ENCODE results near the gene HMCN1. TPM values are rescaled to one million over a fixed set of nuclear protein-coding genes. Genes with fewer than 3 reads are reported as not detected.

Gene HMCN1
- total and polyA plus RNA-seq, 4 donors, result 1.5 to 6.8 (median 3.5) TPM

DNA sequence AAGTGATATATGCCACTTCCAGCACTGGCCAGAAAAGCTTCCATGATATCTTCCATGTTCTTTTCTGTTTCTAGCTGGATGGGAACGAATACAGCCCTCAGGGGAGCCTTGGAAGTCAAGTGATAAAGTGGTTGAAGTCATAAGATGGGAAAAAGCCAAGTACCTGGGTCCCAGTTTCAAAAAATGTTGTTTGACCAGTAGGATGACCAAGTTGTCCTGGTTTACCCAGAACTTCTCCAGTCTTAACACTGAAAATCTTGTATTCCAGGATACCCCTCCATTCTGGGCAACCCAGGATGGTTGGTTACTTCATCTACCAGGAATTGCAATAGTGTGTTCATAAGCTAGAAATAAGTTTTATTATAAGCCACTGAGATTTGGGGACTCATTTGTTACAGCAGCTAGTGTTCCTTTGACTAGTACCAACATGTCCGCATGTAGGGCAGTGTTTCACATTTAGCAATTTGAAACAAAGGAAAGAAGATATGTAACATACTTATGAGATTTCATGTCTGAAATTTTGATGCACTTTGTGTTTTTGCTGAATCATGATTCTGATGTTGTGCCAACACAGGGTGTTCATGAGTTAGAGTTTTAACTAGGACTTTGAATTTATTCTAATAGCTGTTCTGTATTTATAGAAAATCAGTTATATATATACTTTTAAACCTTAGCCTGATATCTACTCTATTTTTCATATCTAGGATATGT lies 500.9 kb downstream of the HMCN1 start:
- Histone ChIP-seq H3K27ac (ENCODE audit: low read depth in 1 of 2, low read length in 2 of 2) (no peak overlapping the region), H3K27me3 (ENCODE audit: control insufficient read depth in 4 of 4, insufficient read depth in 4 of 4, low read length in 3 of 4) (no peaks in the 10 kb centered on the region), H3K9ac (ENCODE audit: low read depth in 1 of 2, low read length in 2 of 2) (no peak overlapping the region), H3K9me3 (ENCODE audit: control insufficient read depth in 4 of 4, low read length in 3 of 4) (no peaks in the 10 kb centered on the region), H3K4me3 (ENCODE audit: low read depth in 1 of 3, low read length in 3 of 3) (no peak overlapping the region), H3K4me1 (ENCODE audit: control insufficient read depth in 4 of 4, insufficient read depth in 4 of 4, low read length in 3 of 4) (no peaks in the 10 kb centered on the region), H3K36me3 (ENCODE audit: control insufficient read depth in 4 of 4, insufficient read depth in 3 of 4, low read depth in 1 of 4, low read length in 3 of 4) (no peaks in the 10 kb centered on the region)
- TF ChIP-seq RAD21 (IDR thresholded peaks at IDR 0.05), result no peak
- no peak for TF ChIP-seq HNF4A (conservative IDR thresholded peaks at IDR 0.05)
- TF ChIP-seq RXRA (IDR thresholded peaks at IDR 0.05), result no peak
- no peak for TF ChIP-seq YY1 (IDR thresholded peaks at IDR 0.05)
- TF ChIP-seq JUND (IDR thresholded peaks at IDR 0.05), result no peak
- TF ChIP-seq CTCF (IDR thresholded peaks at IDR 0.05; ENCODE audit: low read depth, low read length, missing input control), result no peak
- TF ChIP-seq EGR1 (IDR thresholded peaks at IDR 0.05; ENCODE audit: low read depth in 2 of 2), result no peak
- TF ChIP-seq, protein P1, sequence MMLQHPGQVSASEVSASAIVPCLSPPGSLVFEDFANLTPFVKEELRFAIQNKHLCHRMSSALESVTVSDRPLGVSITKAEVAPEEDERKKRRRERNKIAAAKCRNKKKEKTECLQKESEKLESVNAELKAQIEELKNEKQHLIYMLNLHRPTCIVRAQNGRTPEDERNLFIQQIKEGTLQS (IDR thresholded peaks at IDR 0.05), result no peak
- no peak for TF ChIP-seq HNF4G (IDR thresholded peaks at IDR 0.05)
- WGBS, result 56% methylated on average over 2 of the region's 2 CpGs
- no peak for DNase-seq (ENCODE audit: low spot score)

DNA sequence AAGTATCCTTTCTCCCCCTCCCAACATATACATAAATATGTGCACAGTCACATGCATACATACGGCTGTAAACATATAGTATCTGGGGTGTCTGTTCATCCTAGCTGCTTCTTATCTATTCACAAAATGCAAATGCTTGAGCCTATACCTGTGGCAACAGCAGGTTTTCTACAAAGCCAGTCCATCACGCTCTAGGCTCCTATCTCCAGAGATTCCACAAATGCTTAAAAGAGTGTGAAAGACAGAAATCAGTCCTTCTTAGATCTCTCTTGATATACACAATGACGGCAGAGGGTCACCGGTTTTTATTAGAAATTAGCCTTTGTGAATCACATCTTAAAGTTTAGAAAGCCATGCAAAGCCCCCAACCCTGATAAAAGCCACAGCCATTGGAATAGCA lies 501.5 kb downstream of the HMCN1 start:
- no peak overlapping the region for H3K27ac ChIP-seq (ENCODE audit: low read depth in 1 of 2, low read length in 2 of 2)
- no peak overlapping the region for H3K9ac ChIP-seq (ENCODE audit: low read depth in 1 of 2, low read length in 2 of 2)
- TF ChIP-seq SP1 (IDR thresholded peaks at IDR 0.05), result no peak
- no peak for TF ChIP-seq CTCF (IDR thresholded peaks at IDR 0.05; ENCODE audit: low read depth, low read length, missing input control)
- no peak for TF ChIP-seq EGR1 (IDR thresholded peaks at IDR 0.05; ENCODE audit: low read depth in 2 of 2)
- TF ChIP-seq JUND (IDR thresholded peaks at IDR 0.05), result no peak
- no peak for TF ChIP-seq FOXA2 (IDR thresholded peaks at IDR 0.05)
- TF ChIP-seq GABPA (IDR thresholded peaks at IDR 0.05 in 1 of 2, conservative IDR thresholded peaks at IDR 0.05 in 1 of 2), result no peak
- H3K9me3 ChIP-seq (ENCODE audit: control insufficient read depth in 4 of 4, low read length in 3 of 4), result no peaks in the 10 kb centered on the region
- H3K27me3 ChIP-seq (ENCODE audit: control insufficient read depth in 4 of 4, insufficient read depth in 4 of 4, low read length in 3 of 4), result no peaks in the 10 kb centered on the region
- no peak for DNase-seq (ENCODE audit: low spot score)
- H3K36me3 ChIP-seq (ENCODE audit: control insufficient read depth in 4 of 4, insufficient read depth in 3 of 4, low read depth in 1 of 4, low read length in 3 of 4), result no peaks in the 10 kb centered on the region
- no peaks in the 10 kb centered on the region for H3K4me1 ChIP-seq (ENCODE audit: control insufficient read depth in 4 of 4, insufficient read depth in 4 of 4, low read length in 3 of 4)
- 82% methylated on average over 4 of the region's 4 CpGs for WGBS
- no peak overlapping the region for H3K4me3 ChIP-seq (ENCODE audit: low read depth in 1 of 3, low read length in 3 of 3)

DNA sequence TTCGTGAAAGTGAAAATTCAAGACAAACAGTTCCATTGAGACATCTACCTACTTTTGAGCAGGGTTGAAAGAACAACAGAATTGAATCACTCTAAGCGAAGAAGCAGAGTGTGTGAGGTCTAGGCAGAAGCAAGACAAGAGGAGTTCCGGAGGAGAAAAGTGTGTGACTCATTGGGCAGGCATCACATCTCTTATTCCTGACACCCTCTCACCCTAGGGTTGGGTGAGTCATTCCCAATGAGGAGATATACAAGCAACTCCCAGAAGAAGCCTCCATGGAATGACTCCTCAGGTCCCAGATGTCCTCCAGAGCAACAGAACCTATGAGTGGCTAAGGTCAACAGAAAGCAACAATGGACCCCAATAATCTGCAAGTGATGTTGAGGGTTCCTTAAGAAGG lies 502.7 kb downstream of the HMCN1 start:
- 89% methylated on average over 3 of the region's 3 CpGs for WGBS
- Histone ChIP-seq H3K36me3 (ENCODE audit: control insufficient read depth in 4 of 4, insufficient read depth in 3 of 4, low read depth in 1 of 4, low read length in 3 of 4) (no peaks in the 10 kb centered on the region), H3K27me3 (ENCODE audit: control insufficient read depth in 4 of 4, insufficient read depth in 4 of 4, low read length in 3 of 4) (no peaks in the 10 kb centered on the region), H3K9me3 (ENCODE audit: control insufficient read depth in 4 of 4, low read length in 3 of 4) (no peaks in the 10 kb centered on the region), H3K4me3 (ENCODE audit: low read depth in 1 of 3, low read length in 3 of 3) (no peak overlapping the region), H3K27ac (ENCODE audit: low read depth in 1 of 2, low read length in 2 of 2) (no peak overlapping the region), H3K9ac (ENCODE audit: low read depth in 1 of 2, low read length in 2 of 2) (no peak overlapping the region), H3K4me1 (ENCODE audit: control insufficient read depth in 4 of 4, insufficient read depth in 4 of 4, low read length in 3 of 4) (no peaks in the 10 kb centered on the region)
- no peak for DNase-seq (ENCODE audit: low spot score)
- TF ChIP-seq ZBTB33 (IDR thresholded peaks at IDR 0.05) (no peak), GABPA (IDR thresholded peaks at IDR 0.05 in 1 of 2, conservative IDR thresholded peaks at IDR 0.05 in 1 of 2) (no peak), JUND (IDR thresholded peaks at IDR 0.05) (no peak), EGR1 (IDR thresholded peaks at IDR 0.05; ENCODE audit: low read depth in 2 of 2) (no peak), RXRA (IDR thresholded peaks at IDR 0.05) (no peak), NR2F2 (IDR thresholded peaks at IDR 0.05) (no peak), RAD21 (IDR thresholded peaks at IDR 0.05) (no peak), YY1 (IDR thresholded peaks at IDR 0.05) (no peak), CTCF (IDR thresholded peaks at IDR 0.05; ENCODE audit: low read depth, low read length, missing input control) (no peak), HNF4G (IDR thresholded peaks at IDR 0.05) (no peak), MAX (IDR thresholded peaks at IDR 0.05) (no peak), SP1 (IDR thresholded peaks at IDR 0.05) (no peak), TAF1 (conservative IDR thresholded peaks at IDR 0.05) (no peak)
- TF ChIP-seq, protein P1 (IDR thresholded peaks at IDR 0.05), result no peak

Data from liver (tissue), 9 donors.